GM19372 (cell line): Measurements from ENCODE around the gene APP.

Source experiments
- ATAC-seq: cut with Tn5 transposase; IDR thresholded peaks from one replicate; pipeline ENCODE4 v1.9.1; 2021; ENCODE audit warnings: mild to moderate bottlenecking, low read depth, moderate library complexity; ENCODE audit not compliant: unreplicated experiment

APP gene

DNA sequence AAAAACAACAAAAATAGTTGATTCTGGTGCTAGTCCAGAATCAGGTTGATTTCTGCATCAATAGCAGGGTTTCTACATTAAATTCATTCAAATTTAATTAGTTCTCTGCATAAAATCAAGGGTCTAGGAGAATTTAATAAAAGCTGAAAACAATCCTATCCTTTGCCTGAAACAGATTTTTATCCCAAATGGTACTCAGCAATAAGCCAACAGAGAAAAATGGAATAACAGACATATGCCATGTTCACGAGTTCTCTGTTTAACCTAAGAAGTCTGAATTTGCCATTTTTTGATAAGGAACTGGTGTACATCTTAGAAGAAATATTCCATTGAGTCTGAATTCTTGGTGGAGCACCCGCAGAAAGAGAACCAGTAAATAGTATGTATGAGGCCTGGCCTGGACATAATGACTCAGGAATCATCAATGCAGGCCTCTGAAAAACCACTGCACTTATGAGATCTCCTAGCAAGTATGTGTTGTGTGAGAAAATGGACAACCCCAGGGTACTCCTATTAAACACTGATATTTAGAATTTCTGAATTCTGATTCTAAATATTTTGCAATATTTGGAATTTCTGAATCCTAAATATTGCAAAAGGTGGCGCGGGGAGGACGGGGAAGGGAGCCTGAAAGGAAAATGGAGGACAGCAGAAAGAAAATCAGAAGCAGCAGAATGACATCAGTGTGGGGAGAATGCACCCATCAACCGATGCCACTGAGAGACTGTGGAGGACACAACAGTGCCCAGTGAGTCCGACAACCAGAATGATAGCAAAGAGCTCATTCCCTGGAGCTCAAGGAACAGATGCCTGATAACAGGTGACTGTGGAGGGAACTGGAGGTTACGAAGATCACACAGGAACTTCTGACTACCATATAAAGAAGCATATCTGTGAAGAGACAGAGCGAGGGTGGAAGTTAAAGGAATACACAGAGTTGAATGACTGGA is 97.6 kb downstream of the APP start:
- no peak for ATAC-seq

- peak; percentile 61 for ATAC-seq
These were observed 99.6 kb downstream of the APP start for GRCh38 chr21:26070822-26071425.

DNA sequence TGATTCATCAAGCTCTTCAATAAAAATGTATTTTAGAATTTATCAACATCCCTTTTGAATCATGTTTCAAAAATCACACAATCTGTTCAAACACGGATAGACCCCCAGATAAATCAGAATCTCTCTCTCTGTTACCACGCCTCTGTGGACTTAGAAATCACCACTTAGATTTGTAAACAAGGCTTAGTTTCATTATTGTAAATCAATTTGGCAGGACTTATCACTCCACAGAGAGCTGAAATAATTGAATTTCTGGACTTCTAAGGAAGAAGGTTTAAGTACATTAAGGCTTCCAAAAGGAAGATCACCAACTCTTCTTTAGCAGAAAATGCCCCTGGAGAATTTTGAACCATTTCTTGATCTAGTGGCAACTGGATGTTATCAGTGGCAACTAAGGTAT is 100.4 kb downstream of the APP start:
- ATAC-seq, result no peak

DNA sequence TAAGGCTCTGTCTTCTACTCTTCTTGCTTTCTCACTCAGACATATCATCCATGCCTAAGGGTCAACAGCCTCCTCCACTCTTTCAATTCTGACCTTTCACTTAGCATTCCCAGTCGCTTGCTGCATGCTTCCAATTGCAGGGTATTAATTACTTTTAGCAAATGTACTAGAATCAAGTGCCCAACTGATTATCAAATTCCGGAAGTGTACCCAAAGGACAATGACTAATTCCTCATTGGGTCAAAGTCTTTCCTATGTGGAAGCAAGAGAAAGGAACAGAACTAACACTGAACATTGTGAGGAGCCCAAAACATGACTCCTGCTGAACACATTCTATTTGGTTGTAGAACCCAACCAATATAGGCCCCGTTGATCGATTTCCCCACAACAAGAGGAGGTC is 101.8 kb downstream of the APP start:
- no peak for ATAC-seq

- ATAC-seq, result no peak
These were observed 102.6 kb downstream of the APP start for GRCh38 chr21:26067836-26068594.

GRCh38 chr21:26064506-26064905 is 106.1 kb downstream of the APP start:
- ATAC-seq, result no peak

GRCh38 chr21:26061437-26061836 is 109.1 kb downstream of the APP start:
- ATAC-seq, result no peak

- ATAC-seq, result no peak
These were observed 110.0 kb downstream of the APP start for GRCh38 chr21:26060335-26061115.

DNA sequence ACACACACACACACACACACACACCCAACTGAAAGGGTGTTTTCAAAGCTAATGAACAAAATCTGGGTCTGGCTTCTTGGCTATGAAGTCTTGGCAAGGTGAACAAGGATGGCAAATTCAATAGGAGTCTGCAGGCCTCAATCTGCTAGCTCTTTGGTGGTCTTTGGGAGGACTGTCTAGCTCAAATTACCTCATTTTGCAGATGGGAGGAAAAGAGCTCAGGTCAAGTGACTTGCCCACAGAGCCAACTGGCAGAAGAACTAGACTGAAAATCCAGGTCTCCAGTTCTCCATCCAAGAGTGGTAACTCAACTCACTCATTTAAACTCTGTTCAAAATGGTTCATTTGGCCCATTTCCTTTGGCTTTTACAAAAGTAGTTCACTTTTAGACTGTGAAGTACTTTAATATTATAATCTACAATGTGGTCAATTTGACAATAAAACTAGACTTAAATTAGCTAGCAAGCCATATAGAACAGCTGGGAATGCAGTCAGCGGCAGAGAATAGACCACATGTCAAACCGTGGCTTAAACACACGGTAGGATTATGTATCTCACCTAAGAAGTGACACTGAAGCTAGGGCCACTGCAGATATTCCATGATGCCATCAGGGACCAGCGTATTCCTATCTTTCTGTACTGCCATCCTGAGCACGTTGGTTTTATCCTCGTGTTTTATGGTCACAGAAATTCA is 112.9 kb downstream of the APP start:
- no peak for ATAC-seq

DNA sequence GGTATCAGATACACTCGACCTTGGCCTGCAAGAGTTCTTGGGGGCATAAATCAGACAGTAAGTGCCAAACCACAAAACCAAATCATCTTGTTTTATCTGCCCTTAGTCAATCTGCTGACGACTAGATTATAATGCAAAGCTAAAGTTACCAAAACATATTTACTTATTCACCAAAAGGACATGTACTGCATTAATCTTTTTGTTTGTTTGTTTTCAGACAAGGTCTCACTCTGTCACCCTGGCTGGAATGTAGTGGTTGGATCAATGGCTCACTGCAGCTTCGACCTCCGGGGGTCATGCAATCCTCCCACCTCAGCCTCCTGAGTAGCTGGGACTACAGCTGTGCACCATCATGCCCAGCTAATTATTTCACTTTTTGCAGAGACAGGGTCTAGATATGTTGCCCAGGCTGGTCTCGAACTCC is 114.7 kb downstream of the APP start:
- no peak for ATAC-seq

GRCh38 chr21:26055010-26055409 is 115.6 kb downstream of the APP start:
- no peak for ATAC-seq

- ATAC-seq, result no peak
These were observed 118.5 kb downstream of the APP start for GRCh38 chr21:26052057-26052456.

DNA sequence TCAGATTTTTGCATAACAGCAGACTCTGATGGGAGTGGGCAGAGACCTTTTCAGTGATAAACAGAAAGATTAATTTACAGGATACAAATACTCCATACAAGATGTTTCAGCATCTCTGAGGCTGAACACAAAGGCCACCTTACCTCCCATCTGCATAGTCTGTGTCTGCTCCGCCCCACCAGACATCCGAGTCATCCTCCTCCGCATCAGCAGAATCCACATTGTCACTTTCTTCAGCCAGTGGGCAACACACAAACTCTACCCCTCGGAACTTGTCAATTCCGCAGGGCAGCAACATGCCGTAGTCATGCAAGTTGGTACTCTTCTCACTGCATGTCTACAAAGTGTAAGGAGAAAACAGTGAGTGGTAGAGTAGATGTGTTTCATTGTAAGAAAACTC is 119.7 kb downstream of the APP start:
- ATAC-seq, result no peak

GRCh38 chr21:26049803-26050202 is 120.8 kb downstream of the APP start:
- no peak for ATAC-seq

- no peak for ATAC-seq
These were observed 123.1 kb downstream of the APP start for GRCh38 chr21:26047279-26047967.

GRCh38 chr21:26043891-26044290 is 126.7 kb downstream of the APP start:
- no peak for ATAC-seq

DNA sequence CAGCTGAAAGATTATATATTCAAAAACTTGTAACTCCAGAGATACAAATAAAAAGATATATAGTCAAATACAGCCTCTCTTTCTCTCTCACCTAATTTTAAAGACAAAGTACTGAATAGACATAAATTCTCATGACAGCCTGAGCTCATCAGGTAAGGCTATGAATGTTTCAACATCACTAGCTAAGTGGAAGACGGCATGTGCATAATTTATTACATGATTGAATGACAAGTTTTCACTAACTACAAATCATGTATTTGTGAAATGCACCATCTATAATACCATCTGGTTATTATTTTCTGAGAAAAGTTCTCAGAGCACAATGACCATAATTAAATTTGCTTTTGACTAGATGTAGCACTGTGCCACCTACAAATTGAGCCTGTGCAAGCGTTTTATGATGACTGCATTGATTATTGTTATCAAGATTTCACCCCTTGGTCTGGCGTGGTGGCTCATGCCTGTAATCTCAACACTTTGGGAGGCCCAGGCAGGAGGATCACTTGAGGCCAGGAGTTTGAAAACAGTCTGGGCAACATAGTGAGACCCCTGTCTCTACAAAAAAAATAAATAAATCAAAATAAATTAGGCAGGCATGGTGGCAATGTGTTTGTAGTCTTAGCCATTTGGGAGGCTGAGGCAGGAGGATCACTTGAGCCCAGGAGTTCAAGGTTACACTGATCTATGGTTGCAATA is 128.2 kb downstream of the APP start:
- ATAC-seq, result no peak

DNA sequence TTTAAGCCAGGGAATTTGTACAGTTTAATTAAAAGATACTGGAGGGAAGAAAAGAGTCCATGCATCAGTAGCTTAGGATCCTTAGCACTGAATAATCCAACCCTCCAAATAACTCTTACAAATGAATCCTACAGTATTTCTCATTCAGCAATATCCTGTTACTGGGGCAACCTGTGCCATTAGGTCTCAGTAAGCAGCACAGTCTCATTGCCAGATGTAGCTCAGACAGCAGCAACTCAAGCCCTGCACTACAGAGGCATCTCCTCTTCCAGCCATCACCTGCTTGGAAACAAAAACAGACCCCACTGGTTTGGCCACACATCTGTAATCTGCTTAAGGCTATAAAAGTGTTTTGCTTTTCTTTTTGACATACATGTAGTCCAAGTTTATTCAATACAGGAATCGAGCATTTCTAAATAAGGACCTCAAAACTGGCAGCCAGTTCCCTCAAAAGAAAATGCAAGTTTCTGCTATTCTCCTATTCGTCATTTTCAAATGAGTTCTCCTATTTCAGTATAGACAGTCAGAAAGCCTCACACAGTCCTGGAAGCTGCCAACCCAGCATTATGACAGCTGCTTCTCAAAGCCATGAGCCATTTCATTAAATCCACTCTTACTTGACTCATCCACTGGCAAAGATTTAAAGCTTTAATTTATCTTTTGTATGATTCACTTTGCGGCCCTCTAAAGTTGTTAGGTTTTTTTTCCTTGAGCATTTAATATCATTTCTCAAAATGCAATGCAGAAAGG is 129.0 kb downstream of the APP start:
- no peak for ATAC-seq
